ENCODE results near the gene ANKRD6.

ANKRD6 gene

DNA sequence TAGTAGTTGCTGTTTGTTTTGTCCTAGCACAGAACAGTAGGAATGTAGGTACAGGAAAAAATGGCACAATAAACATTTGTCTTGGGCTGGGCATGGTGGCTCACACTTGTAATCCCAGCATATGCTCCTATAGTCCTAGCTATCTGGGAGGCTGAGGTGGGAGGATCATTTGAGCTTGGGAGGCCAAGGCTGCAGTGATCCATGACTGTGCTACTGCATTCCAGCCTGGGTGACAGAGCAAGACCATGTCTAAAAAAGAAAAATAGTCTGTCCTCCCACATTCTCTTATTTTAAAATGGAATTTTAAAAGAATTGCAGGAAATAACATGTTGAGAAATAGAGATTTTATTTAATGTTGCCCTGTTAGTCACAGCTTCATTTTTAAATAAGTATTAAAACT, 87.8 kb downstream of the ANKRD6 start:
- no peak for DNase-seq

DNA sequence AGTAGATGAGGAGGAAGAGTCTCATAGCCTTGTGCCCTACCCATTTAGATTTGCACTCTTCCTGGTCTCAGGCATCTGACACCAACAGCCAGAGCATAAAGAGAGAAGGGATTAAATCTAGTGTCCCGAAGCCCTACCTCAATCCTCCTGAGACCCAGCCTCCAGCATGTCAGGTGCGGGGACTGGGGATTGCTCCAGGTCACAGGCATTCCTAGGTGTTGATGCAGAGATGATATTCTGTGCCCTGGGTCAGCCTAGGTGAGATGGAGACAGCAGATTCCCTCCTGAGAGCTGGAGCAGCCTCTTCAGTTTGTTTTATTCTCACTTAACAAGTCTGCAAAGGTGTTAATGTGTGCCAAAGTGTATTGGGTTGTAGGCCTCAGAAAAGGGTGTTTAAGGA, 89.8 kb downstream of the ANKRD6 start:
- no peak for DNase-seq

DNA sequence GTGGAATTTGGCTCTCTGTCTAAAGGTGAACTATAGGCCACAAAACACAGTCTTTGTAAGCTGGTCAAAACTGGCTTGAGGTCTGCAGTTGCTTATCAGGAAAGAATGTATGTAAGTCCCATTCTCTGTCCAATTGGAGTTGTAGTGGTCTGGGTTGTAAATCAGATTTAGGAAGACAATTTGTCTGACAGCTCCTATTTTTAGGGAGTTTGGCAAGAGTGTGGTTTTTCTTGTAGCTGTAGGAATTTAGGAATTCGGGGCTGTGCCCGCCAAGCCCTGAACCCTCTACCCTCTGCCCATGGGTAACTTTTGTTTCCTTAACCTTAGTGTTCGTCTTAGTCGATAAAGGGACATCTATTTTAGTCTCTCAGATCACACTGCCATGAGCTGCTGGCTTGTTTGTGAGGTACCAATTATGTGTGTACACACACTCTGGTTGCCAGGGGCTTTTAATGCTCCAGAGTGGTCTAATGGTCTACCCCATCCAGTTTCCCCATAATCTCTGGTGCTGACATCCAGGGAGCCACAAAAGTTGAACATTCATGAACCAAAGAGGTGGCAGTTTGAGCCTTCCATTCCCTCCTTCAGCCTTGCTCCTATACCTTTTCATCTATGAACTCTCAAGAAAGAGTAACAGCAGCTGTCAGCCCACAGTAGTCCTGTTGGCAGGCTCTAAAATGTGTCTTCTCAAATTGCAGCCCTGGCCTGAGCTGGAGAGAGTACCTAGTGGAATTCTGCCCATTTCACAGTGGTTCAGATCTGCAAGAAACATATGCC, 93.0 kb downstream of the ANKRD6 start:
- no peak for DNase-seq

DNA sequence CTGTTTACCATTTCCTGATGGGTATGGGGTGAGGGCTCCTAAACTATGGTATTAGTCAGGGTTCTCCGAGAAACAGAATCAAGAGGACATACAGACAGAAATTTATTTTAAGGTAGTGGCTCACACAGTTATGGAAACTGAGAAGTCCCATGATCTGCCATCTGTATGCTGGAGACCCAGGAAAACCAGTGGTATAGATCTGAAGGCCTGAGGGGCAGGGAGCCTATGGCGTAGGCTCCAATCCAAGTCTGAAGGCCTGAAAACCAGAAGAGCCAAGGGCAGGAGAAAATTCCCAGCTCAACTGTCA, 93.6 kb downstream of the ANKRD6 start:
- no peak for DNase-seq

DNA sequence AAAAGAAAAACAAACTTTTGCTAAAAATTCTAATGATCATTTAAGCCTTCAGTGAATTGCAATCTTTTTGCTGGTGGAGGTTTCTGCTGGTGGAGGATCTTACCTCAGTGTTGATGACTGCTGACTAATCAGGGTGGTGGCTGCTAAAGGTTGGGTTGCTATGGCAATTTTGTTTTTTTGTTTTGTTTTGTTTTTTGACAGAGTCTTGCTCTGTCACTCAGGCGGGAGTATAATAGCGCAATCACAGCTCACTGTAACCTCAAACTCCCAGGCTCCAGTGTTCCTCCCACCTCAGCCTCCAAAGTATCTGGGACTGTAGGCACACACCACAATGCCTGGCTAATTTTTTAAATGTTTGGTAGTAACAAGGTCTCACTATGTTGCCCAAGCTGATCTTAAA, 94.7 kb downstream of the ANKRD6 start:
- DNase-seq, result no peak

DNA sequence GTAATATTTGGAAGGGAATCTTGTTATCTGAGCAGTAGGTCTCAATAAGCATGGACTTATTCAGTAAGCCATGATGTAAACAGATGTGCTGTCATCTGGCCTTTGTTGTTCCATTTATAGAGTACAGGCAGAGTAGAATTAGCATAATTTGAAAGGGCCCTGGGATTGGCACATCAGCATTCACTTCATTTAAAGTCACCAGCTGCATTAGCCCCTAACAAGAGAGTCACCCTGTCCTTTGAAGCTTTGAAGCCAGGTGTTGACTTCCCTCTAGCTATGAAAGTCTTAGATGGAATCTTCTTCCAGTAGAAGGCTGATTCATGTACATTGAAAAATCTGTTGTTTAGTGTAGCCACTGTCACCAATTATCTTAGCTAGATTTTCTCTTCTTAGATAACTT, 95.9 kb downstream of the ANKRD6 start:
- DNase-seq, result no peak

DNA sequence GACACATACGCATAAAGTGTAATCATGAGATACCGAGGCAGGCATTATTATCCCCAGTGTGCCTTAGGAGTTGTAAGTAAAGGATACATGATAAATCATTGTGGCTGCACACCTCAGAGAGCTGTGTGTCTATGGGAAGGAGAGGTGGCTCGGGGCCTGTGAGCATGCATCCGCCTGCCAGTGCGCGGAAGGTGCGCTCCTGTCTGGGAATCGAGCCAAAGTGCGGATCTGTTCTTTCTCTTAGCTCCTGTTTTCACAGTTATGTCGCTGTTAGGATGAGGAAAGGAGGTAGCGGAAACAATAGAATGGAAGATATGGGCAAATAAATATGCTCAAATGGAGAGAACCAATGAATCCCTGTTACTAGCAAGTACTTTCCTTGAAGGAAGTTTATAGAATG, 98.0 kb downstream of the ANKRD6 start:
- no peak for DNase-seq

DNA sequence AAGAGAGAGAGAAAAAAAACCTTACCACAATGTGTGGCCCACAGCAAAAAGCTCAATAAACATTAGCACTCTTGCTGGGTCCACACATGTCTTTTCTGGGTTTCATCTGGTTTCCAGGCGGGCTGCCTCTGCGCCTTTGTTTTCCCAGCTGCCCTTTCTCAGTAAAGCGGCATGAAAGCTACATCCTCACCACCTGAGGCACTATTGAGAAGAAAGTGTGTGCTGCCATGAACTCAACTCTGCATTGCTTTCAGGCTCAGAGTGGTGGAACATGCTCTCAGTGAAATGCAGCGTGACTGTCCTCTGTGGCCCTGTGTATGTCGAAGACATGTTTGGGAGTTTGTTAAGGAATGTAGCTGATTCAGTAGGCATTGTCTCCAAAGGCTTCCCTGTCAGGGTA, 103.3 kb downstream of the ANKRD6 start:
- DNase-seq, result no peak

DNA sequence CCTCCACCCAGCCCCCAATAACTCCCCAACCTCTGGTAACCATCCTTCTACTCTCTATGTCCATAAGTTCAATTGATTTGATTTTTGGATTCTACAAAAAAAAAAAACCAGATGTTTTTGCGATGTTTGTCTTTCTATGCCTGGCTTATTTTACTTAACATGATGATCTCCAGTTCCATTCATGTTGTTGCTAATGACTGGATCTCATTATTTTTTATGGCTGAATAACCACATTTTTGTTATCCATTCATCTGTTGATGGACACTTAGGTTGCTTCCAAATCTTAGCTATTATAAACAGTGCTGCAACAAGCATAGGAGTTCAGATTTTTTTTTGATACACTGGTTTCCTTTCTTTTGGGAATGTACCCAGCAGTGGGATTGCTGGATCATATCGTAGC, 106.8 kb downstream of the ANKRD6 start:
- no peak for DNase-seq

DNA sequence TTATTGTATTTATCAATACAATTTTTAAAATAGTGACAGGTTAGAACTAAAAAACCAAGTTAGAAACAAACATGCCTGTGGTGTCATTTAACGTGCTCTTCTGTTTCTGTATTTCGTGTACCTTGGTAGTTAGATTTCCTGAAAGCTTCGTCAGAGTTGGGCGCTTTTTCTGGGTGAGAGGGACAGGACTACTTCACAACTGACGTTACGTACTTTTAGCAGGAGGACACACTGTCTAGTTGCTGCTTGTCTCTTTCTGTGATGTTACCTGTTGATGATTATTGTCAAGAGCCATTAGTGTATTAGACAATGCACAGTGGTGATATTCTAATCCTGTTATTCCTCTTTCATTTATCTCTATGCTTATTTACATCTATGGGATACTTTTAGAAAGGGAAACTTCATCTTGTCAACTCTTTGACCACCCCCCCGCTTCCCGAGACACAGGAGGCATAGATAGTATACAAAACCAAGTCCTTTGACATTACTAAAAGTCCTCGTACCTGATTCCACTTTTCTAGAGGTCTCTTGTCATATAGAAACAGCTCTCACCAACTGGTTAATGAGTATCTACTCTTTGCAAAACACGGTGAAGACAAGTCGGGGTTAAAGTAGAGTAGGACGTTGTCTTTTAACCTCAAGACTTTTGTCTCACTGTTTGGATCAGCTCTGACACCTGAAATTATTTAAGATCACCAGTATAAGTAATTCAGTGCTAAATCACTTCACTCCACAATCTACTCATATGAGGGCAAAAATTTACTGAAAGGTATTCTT, 109.3 kb downstream of the ANKRD6 start:
- no peak for DNase-seq

DNA sequence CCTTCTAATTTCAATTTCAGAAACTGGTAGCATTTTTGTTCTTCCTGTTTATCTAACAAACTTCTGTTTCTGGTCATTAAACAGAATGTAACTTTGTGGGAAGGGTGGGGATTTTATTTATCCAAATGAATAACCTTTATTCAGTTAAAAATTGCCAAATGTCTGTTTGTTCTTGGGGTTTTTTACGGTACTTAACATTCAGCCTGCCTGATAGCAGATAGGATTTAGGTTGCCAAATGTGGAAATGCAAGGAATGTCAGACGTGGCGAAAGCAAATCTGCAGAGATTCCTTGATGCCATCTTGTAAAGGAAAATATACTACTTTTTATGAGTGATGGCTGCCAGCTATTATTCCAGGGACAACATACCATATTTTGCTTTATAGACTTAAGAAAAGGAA, 109.9 kb downstream of the ANKRD6 start:
- no peak for DNase-seq

DNA sequence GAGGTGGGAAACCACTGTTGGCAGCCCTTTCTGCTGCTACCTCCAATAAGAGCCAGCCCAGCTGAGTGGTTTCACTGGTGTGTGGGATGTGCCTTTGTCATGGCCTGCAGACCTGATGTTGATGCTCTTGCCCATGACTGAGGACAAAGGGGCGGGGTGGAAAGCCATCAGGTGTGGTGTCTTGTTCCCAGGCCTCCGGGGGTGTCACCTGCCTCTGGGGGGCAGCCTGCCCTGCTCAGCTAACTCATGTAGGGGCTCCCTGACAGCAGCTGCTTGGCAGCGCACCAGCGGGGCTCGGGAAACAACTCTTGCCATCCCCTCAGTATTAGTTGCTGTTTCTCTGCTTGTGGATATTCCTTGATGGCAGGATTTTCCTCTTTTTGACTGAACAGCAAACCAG, 114.3 kb downstream of the ANKRD6 start:
- DNase-seq, result no peak

DNA sequence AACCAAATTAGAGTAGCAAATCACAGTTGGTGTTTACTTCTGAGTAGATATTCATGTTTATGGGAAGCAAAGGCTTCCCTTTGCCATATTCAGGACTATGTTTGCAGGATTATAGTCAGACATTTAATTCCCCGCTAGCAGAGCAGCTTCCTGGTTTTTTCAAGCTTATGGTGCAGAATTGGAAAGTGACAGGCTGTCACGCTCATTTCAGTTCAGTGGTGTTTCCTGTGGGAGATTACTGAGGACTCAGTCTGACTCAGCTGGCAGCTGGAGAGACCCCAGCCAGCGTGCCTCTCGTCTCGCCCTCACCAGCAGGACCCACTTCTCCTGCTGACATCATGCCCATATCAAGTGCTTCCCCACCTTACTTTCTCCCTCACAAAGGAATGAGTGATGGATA, 120.5 kb downstream of the ANKRD6 start:
- DNase-seq, result no peak

DNA sequence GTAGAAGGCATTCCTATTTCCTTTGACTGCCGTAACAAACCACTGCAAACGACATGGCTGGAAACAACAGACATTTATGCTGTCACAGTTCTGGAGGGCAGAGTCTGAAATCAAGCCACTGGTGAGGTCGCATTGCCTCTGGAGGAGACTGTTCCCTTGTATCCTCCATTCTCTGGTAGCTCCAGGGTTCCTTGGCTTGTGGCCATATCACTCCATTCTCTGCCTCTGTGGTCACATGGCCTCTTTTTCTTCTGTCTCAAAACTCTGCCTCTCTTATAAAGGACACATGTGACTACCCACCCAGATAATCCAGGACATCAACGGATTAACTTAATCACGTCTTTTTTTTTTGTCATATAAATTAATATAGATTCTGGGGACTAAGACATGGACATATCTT, 121.2 kb downstream of the ANKRD6 start:
- DNase-seq, result no peak

DNA sequence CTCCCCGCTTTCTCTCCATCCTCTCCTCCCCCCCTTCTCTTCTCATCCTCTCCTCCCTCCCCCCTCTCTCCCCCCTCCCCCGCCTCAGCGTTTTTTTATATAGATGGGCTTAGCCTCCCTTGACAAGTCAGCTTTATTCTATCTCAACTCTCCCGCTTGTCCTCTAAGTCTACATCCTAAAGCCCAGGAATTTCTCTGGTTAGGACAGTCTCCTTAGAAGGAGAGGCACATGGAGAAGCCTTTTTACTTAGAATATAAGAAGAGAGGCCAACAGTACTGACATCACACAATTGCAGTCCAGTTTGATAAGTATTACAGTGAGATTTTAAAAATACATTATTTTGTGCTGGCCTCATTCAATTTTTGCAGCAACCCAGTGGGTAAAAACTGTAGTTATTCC, 122.1 kb downstream of the ANKRD6 start:
- DNase-seq, result no peak

DNA sequence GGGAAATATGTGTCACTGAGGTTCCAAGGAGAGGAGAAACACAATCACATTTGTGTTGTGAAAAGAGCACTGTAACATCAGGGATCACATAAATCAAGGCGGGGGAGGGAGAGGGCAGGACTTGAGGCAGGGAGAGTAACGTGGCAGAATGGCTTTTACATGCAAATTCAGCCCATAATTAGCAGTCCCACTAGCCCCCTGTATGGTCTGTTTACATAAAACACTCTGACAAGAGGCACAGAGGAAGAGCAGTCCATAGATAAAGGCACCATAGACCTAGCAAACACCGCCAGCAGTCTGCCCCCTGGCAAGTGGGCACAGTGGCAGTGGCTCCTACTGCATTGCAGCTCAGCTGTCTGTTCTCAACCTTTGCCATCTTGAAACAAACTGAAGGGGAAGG, 122.9 kb downstream of the ANKRD6 start:
- no peak for DNase-seq

DNA sequence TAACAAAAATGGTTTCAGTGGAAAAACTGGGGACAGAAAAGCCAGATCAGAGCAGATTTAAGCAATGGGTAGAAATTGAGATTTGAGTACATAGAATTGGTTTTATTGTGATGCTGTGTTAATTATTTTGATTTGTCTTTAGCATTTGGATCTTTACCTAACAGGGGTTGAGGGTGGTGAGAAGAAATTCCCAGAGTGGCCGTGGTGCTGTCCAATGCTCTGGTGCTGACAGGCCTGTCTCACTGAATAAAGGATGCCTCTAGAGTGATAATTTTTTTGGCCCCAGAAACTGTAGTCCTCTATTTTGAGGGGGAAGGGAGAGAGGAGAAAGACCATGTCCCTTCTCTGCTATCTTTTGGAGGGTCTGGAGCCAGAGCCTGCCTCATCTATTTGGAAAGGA, 126.5 kb downstream of the ANKRD6 start:
- no peak for DNase-seq

DNA sequence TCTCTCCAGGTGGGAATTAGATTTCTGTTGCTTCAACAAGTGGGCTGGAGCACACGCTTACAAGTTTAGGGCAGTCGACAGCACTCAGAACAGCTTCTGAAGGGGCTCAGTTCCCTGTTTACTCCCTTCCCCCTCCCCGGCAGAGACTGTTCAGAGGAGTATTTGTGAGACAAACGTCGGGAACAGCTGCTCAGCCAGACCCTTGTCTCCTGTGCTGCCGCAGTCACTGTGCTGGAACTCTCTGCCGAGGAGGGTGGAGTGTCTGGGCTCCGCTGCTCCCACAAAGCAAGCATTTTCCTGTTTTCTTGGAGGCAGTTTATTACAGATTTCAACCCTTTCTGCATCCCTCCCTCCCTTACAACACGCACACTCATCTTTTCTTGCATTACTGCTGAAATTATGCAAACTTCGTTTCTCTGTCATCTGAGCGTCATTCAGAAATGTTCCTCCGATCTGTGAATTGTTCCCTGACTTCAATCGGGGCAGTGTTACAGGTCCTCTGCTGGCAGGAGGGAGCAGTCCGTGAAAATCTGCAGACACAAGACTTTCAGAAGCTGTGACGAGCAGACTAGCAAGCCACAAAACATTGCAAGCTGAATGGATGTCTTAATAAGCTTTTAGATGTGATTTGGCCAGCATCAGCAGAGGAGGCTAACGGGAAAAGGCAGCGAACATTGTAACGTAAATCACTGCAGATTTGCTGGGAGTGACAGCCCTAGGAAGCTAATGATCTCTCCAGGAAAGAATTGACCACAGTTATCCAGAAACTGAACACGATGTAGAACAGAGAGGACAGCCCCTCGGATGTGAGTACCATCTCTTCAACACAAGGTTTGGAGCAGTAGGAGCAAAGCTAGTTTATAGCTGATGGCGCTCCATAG, 129.4 kb downstream of the ANKRD6 start:
- DNase-seq, result no peak

DNA sequence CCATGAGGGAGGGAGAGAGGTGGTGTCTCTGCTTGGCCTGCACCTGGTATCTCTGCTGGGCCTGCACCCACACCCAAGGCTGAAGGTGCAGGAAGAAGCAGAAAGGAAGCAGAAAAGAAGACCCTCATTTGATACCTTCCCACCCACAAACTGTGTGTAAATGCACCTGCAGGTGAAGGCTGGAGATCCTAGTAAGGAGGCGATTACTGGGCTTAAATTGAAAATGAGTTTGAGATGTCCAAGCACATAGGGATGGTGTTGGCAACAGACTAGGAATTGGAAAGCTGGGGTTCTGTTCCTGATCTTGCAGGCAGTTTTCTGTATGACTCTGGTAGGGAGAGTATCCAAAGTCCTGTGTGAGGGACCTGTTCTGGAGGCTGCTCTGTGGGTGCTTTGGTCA, 130.9 kb downstream of the ANKRD6 start:
- DNase-seq, result no peak

DNA sequence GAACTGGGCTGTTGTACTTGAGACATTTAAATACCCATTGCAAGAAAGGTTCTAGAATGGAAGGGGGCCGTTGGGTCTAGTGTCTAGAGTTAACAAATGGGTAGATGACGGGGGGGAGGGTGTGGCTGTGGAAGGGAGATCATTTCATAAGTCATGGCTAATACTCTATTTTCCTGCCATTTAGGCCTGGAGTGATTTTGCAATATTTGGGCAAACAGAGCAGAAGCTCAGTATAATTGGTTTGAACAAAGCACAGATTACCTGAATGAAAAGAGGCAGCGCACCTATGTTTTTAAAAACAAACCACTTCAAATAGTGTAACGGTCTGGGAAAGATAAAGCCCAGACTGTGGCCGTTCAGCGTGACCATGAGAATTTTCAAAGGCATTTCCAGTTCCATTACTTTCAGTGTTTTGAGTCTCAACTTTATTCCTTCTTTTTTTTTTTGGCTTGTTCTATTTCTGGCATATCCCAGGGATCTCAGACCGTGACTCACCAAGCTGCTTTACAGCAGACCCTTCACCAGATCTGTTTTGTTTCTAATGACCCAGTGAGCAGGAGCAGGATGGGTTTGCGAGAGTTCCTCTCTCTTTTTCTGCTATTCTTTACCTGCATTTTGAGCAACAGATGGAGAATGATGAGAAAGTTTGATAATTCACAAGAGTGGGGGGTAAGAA, 131.9 kb downstream of the ANKRD6 start:
- DNase-seq, result no peak

DNA sequence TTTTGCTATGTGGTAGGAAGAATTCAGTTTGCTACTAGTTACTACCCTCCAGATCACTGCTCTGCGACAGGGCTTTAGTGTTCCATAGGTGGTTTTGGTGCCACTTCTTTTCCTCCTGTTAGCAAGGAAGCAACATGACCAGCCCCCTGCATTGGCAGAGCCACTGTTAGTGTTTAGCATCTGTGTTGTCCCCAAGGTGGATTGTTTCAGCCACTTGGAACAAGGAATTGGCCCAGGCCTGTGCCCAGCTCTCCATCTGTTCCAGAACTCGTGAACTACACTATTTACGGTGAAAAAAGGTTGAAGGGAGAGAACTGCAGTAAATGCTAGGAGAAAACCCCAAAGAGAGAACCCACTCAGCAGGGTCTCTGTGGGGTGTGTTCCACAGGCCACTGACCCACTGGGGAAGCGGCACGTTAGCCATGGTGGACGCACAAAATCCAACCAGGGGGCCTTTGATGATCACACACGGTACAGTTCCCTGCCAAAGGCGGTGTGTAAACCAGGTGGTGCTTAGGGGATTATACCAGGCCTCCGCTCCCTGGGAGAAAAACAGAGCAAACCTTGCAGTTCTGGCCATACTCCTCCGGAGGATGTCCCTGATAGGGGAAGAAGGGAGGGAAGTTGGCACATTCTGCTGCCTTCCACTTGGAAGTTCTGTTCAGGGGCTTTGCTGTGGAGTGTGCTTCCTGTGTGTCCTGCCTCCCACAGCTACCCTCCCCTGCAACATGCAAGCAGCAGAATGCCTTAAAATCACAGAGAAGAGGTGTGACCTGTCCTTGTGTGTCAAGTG, 133.3 kb downstream of the ANKRD6 start:
- no peak for DNase-seq

DNA sequence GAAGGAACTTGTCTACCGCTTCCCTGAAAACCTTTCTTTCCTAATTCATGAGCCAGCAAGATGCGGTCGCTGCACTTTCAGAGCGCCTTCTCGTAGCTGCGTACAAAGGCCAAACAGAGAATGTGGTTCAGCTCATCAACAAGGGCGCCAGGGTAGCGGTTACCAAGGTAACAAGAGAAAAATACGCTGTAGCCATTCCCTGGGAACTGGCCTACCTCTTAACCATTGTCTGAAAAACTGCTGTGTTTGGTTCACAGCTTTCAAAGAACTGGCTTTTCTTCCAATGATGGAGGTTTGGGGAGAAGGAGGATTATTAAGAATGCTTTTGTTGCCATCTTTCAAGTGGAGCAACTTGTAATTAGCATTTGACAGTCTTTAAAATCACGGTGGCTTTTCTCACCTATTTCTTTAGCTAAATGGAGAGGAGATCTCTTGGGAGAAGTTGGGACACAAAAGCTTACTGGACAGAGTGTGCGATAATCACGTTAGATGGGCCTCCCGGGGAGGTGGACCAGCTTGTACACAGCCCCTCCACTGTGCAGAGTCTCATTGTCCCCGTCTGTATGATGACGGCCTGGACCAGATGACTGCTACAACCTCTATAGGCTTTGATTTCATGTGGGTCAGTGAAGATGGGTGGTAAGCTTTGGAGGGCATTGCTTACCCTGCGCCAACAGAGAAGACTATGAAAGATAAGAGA, 134.1 kb downstream of the ANKRD6 start:
- no peak for DNase-seq
